Prostate gland (tissue), 2 donors: ENCODE measurements around the gene SPAG6.

Experiments
- CTCF ChIP-seq, 4 experiments: fragments of 200-600 bp in 2 of 4; fragments of 450-650 bp in 2 of 4; sonication (generic) in 2 of 4; IDR thresholded peaks; 1 replicate in 3 of 4; 2 replicates in 1 of 4; pipeline ENCODE4 v1.5.1; 2016 to 2019; ENCODE audit warnings: antibody characterized with exemption in 4 of 4, mild to moderate bottlenecking in 2 of 4, moderate library complexity in 2 of 4
- POLR2A ChIP-seq: fragments of 450-650 bp; IDR thresholded peaks from one replicate; pipeline ENCODE4 v1.6.1; 2016; ENCODE audit warnings: antibody characterized with exemption, mild to moderate bottlenecking

- TF ChIP-seq CTCF (IDR thresholded peaks at IDR 0.05) (no peak), POLR2A (no peak)
Observed at GRCh38 chr10:22319547-22319979, 25.7 kb upstream of the SPAG6 start.
